ENCODE results near the gene NTN5.

DNA sequence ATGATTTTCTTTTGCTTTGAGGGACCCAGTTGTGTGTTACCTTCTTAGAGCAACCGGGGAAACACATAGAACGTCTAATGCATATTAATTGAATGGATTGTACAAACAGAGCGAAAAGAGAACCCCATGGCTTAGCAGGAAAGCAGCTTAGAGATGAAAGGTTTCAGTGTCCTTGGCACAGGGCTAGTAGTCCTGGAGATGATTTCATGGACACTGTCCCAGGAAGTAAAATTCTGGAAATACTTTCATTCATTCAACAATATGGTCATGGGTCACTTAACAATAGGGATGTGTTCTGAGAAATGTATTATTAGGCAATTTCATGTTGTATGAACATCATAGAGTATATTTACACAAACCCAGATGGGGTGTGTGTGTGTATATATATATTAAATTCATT is 13.3 kb upstream of the NTN5 start:
- TF ChIP-seq CTCF (IDR thresholded peaks at IDR 0.05), result no peak
- no peak for TF ChIP-seq POLR2A (IDR thresholded peaks at IDR 0.05)

Measured in upper lobe of left lung (tissue), 4 donors.